Type B pancreatic cell (in vitro differentiated cells): Measurements from ENCODE around the gene LRCOL1. TPM values are rescaled to one million over a fixed set of nuclear protein-coding genes. Genes with fewer than 3 reads are reported as not detected.

Experiments used
- DNase-seq: peaks from one replicate; pipeline ENCODE4 v3.0.0; 2021; ENCODE audit warnings: mixed read lengths; ENCODE audit not compliant: unreplicated experiment; ENCODE audit errors: extremely low spot score
- H3K27ac Mint-ChIP-seq: 2 replicates; pipeline ENCODE4 v1.8.0; 2021; ENCODE audit warnings: mild to moderate bottlenecking, mixed read lengths
- H3K27me3 Mint-ChIP-seq: 2 replicates; pipeline ENCODE4 v1.8.0; 2021; ENCODE audit warnings: mixed read lengths
- H3K36me3 Mint-ChIP-seq: 2 replicates; pipeline ENCODE4 v1.8.0; 2021; ENCODE audit warnings: mixed read lengths
- H3K4me1 Mint-ChIP-seq: one replicate; pipeline ENCODE4 v1.8.0; 2021; ENCODE audit warnings: mixed read lengths; ENCODE audit not compliant: unreplicated experiment
- H3K4me3 Mint-ChIP-seq: 2 replicates; pipeline ENCODE4 v1.8.0; 2021; ENCODE audit warnings: mild to moderate bottlenecking, mixed read lengths
- H3K9me3 Mint-ChIP-seq: 2 replicates; pipeline ENCODE4 v1.8.0; 2021; ENCODE audit warnings: mixed read lengths
- CTCF ChIP-seq: fragments of 200-600 bp; sonication (generic); conservative IDR thresholded peaks from 2 replicates; pipeline ENCODE4 v1.5.0; 2021; ENCODE audit warnings: antibody characterized with exemption, mild to moderate bottlenecking
- total RNA-seq: library from RNA; stranded (reverse); gene quantifications from 2 replicates; pipeline ENCODE4 v1.2.1, GENCODE V29; 2021; ENCODE audit warnings: low replicate concordance

LRCOL1 gene
- total RNA-seq, 1 donor from 2014 or later: not detected

- H3K36me3 Mint-ChIP-seq: peaks cover 43% of the 10 kb centered on the region
- no peaks in the 10 kb centered on the region for H3K27me3 Mint-ChIP-seq
- H3K4me1 Mint-ChIP-seq: no peaks in the 10 kb centered on the region
- no peak overlapping the region for H3K4me3 Mint-ChIP-seq
- TF ChIP-seq CTCF: no peak
- no peak for DNase-seq
- H3K9me3 Mint-ChIP-seq: no peaks in the 10 kb centered on the region
- H3K27ac Mint-ChIP-seq: no peak overlapping the region
Measured at GRCh38 chr12:132653567-132654290, 43.3 kb upstream of the LRCOL1 start.

GRCh38 chr12:132651444-132652100 is 41.2 kb upstream of the LRCOL1 start:
- TF ChIP-seq CTCF: no peak
- Mint-ChIP-seq H3K36me3 (peaks cover 41% of the 10 kb centered on the region), H3K27me3 (no peaks in the 10 kb centered on the region), H3K4me1 (no peaks in the 10 kb centered on the region), H3K9me3 (no peaks in the 10 kb centered on the region), H3K4me3 (no peak overlapping the region), H3K27ac (no peak overlapping the region)
- no peak for DNase-seq

GRCh38 chr12:132649226-132649945 is 39.0 kb upstream of the LRCOL1 start:
- peaks cover 37% of the 10 kb centered on the region for H3K36me3 Mint-ChIP-seq
- no peak overlapping the region for H3K27ac Mint-ChIP-seq

GRCh38 chr12:132648616-132649225 is 38.3 kb upstream of the LRCOL1 start:
- Mint-ChIP-seq H3K9me3 (no peaks in the 10 kb centered on the region), H3K4me1 (no peaks in the 10 kb centered on the region), H3K27me3 (no peaks in the 10 kb centered on the region), H3K27ac (no peak overlapping the region), H3K4me3 (no peak overlapping the region), H3K36me3 (peaks cover 31% of the 10 kb centered on the region)
- no peak for DNase-seq
- no peak for TF ChIP-seq CTCF

More at GRCh38 chr12:132649226-132649945, 39.0 kb upstream of the LRCOL1 start:
- no peaks in the 10 kb centered on the region for H3K27me3 Mint-ChIP-seq
- no peak overlapping the region for H3K4me3 Mint-ChIP-seq
- no peak for DNase-seq
- no peak for TF ChIP-seq CTCF
- H3K9me3 Mint-ChIP-seq: no peaks in the 10 kb centered on the region
- H3K4me1 Mint-ChIP-seq: no peaks in the 10 kb centered on the region

GRCh38 chr12:132647858-132648257 is 37.5 kb upstream of the LRCOL1 start:
- no peaks in the 10 kb centered on the region for H3K9me3 Mint-ChIP-seq
- no peak for TF ChIP-seq CTCF
- no peak for DNase-seq
- H3K36me3 Mint-ChIP-seq: peaks cover 27% of the 10 kb centered on the region
- H3K27ac Mint-ChIP-seq: no peak overlapping the region
- no peaks in the 10 kb centered on the region for H3K27me3 Mint-ChIP-seq
- H3K4me1 Mint-ChIP-seq: no peaks in the 10 kb centered on the region
- H3K4me3 Mint-ChIP-seq: no peak overlapping the region
